GM13976 (cell line): ENCODE measurements around the gene PLPP3.

ENCODE experiments used
- DNase-seq: peaks from one replicate; pipeline ENCODE4 v3.0.0; 2012; ENCODE audit warnings: low spot score
- CTCF ChIP-seq: IDR thresholded peaks from 2 replicates; pipeline ENCODE4 v1.5.1; 2012; ENCODE audit warnings: borderline replicate concordance, mild to moderate bottlenecking; ENCODE audit not compliant: insufficient read depth; ENCODE audit errors: extremely low read depth, missing control alignments, control extremely low read depth
- in situ Hi-C: fragments of 300-500 bp; cut with MboI; formaldehyde crosslinking; loops from one replicate; pipeline ENCODE4 v1.12.0; 2022; ENCODE audit warnings: low sequenced_read_pairs, mixed read lengths, inconsistent platforms; ENCODE audit not compliant: unreplicated experiment

PLPP3 gene

DNA sequence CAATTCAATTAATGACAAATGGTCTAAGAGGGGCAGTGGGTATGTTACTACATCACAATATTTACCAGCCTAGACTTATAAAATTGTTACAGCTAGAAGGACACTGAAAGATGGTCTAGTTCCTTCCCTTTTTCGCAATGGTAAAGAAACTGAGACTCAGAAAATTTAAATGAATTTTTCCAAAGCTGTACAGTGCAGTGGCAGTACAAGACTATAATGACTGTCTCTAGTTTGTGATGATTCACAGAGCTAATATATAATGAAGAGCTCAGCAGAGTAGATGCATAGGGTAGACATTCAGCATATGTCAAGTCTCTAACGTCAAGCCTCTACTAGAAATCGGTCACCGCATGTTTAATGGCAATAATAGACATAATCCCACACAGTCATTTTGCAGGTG lies 4.6 kb downstream of the PLPP3 start:
- DNase-seq, result no peak
- no peak for TF ChIP-seq CTCF
- in situ Hi-C loops, result loop anchor here (25.0 kb wide), 3 partner anchors 1087 to 1287 kb away; no protein-coding TSS in a partner anchor

DNA sequence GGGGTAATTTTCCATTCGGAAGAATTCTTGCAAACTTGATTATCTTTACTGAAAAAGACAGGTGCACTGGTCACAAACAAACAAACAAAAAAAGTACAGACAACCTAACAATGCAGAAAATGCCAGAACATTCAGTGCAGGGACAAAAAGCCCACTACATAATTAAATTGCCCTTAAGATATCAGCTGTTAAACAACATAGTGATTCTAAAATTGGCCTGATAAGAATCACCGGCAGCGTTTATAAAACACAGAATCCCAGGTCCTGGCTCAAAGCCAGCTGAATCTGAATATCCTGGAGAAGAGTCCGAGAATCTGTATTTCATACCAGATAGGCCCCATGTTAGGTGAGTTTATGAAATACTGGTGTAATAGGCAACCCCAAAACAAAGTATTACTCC lies 6.1 kb downstream of the PLPP3 start:
- in situ Hi-C loops, result no loop called here
- TF ChIP-seq CTCF, result no peak
- DNase-seq, result no peak

DNA sequence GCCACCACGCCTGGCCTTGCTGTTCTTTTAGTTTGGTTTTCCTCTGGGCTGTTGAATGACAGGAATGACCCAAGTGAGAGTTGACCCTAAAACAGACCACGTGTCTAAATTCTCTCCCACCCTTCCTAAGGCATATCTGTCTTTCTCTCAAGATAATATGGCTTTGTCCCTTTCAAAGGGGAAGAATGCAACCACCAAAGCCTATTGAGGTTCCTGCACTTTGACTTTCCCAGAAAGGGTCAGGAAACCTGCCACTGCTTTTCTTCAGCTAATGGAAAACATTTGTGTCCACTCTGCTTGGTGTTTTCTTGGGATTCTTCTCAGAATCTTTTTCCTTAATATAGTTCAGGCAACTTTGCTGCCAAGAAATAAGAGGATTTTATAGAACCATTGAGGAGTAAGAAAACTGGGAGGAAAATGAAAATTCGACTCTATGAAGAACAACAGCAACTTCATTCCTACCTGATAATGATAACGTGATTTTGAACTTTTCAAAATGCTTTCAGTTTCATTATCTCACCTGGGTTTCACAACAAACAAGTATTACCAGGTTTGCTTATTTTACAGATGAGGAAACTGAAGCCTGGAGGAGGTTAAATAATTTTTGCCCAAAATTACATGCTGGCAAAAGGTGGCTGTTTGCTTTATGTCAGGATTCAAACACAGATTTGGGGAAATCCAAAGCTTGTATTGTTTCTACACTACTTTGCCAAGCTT lies 6.9 kb downstream of the PLPP3 start:
- in situ Hi-C loops, result no loop called here
- no peak for TF ChIP-seq CTCF

DNA sequence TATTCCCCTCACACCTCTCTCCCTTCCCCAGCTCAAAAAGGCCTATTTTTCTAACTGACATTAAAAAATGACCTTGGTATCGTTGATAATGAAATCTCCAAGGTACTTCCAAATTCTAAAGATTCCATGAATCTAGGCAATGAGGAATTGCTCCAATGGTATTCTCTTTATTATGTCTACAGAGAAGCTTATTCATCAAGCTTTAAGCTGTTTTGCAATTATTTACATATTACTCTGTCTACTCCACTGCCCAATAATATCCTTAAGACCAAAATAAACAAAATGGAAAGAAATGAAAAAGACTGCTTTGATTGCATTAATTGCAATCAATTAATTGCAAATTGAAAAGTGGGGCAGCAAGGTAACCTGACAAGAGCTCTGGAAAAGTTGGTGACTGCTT lies 7.9 kb downstream of the PLPP3 start:
- no peak for TF ChIP-seq CTCF
- in situ Hi-C loops, result no loop called here
- no peak for DNase-seq

More for the DNA sequence above, 6.9 kb downstream of the PLPP3 start:
- no peak for DNase-seq

DNA sequence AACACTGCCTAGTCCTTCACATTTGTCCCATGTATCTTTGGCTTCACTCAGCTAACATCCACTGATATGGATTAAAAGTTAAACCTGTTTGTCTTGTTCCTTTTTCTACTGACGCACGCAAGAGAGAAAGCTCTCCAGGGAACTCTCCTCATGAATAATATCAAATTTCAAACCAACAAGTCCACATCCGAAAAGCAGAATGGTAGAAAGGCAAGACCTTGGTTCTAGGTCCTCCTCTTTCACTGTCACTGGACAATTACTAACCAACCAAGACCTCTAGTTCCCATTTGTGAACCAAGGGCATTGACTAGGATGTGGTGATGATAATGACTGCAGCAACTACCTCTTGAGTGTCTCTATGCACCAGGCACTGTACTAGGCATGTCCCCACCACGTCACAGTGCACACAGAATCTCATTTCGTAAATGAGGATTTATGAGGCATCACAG lies 8.4 kb downstream of the PLPP3 start:
- DNase-seq, result no peak
- in situ Hi-C loops, result no loop called here
- TF ChIP-seq CTCF, result no peak

DNA sequence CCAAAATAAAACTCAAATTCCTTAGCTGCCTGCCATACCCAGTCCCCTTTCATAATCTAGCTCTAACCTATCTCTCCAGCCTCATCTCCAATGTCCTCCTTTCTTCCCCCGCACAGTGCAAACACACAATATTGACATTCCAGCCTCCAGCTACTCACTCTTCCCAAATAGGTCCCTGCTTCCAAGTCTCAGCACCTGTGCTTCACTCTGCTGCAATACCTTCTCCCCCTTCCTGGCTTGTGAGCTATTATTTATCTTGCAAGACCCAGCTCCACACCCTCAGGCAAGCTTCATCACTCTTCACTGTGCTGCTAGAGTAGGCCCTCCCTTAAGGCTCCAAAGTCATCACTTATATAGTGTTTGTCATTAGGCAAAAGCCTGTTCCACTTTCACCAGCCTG lies 9.7 kb downstream of the PLPP3 start:
- no peak for TF ChIP-seq CTCF
- DNase-seq, result no peak
- in situ Hi-C loops, result no loop called here
